H1 (cell line): Measurements from ENCODE around the gene ARMC6. TPM values are rescaled to one million over a fixed set of nuclear protein-coding genes. Genes with fewer than 3 reads are reported as not detected.

Experiments used
- BRCA1 ChIP-seq: IDR thresholded peaks from 2 replicates; pipeline ENCODE4 v1.6.1; 2012; ENCODE audit warnings: low read depth, low read length, improper control_type of control experiment
- GABPA ChIP-seq: IDR thresholded peaks from 2 replicates; pipeline ENCODE4 v1.6.1; 2011; ENCODE audit warnings: mild to moderate bottlenecking, low read length, moderate library complexity, borderline replicate concordance; ENCODE audit not compliant: insufficient read depth
- SRF ChIP-seq: IDR thresholded peaks from 2 replicates; pipeline ENCODE4 v1.6.1; 2011; ENCODE audit warnings: mild to moderate bottlenecking, low read depth, low read length, moderate library complexity
- TCF12 ChIP-seq: IDR thresholded peaks from 2 replicates; pipeline ENCODE4 v1.6.1; 2011; ENCODE audit warnings: low read depth, mild to moderate bottlenecking, low read length
- ZNF274 ChIP-seq: IDR thresholded peaks from 2 replicates; pipeline ENCODE4 v1.7.0; 2012; ENCODE audit warnings: low read length, borderline replicate concordance; ENCODE audit errors: extremely low read depth
- polyA plus RNA-seq, 7 experiments: library from polyadenylated mRNA; depleted of rRNA in 3 of 7; stranded (reverse) in 5 of 7; unstranded in 2 of 7; fragments of >200 nt in 5 of 7; fragments of 200-250 nt in 2 of 7; gene quantifications; 1 replicate in 5 of 7; 2 replicates in 1 of 7; 4 replicates in 1 of 7; pipeline versions ENCODE4 v1.2.1 to v1.2.3, GENCODE V29; 2011 to 2013; ENCODE audit warnings: missing spikeins in 2 of 7, mixed read lengths in 2 of 7
- total RNA-seq: library from RNA; stranded (reverse); fragmentation: NEBNext Ultra II Directional; extraction: Animal tissue kit (Norgen Biotek cat#: 25700); gene quantifications from 2 replicates; pipeline ENCODE4 v1.2.1, GENCODE V29; 2021
- TF ChIP-seq, protein P1 (sequence below): IDR thresholded peaks from 2 replicates; pipeline ENCODE4 v1.6.1; 2011; ENCODE audit warnings: low read depth, mild to moderate bottlenecking, low read length; ENCODE audit not compliant: insufficient read depth

The ARMC6 gene
- total and polyA plus RNA-seq, 2 of the 8 experiments (the other 6 are each of a cell fraction or from before 2014, with no cell fraction given): 67.1 to 68.3 TPM

DNA sequence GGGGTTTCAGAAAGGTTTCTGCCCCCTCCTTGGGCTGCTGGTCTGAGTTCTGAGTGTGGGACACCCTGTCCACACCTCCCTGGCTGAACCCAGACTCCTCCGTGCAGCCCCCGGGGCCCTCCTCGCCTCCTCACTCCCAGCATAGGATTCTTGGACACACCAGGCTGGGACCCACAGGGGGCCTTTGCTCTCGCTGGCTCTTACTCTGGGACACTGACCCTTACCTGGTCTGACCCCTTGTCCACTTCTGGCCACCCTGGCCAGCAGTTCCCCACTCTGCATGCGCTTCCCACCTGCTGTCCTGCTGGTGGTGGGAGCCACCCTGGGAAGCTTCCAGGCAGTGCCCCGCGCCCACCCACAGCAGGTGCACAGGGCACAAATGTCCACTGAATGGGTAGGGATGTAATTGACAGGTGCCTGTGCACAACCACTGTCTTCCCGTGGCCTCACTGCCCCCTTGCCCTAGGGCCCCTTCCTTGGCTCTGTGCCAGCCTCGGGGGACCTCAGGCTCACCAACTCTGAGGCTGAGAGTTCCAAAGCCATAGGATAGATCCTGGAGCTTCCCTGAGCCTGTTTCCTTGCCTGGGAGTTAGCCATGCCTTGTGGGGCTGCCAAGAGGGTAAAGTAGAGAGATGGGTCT lies 23.4 kb downstream of the ARMC6 start (continued):
- no peak for TF ChIP-seq ZNF274
- TF ChIP-seq GABPA: no peak
- TF ChIP-seq SRF: no peak
- no peak for TF ChIP-seq BRCA1
- no peak for TF ChIP-seq TCF12
- TF ChIP-seq, protein P1, sequence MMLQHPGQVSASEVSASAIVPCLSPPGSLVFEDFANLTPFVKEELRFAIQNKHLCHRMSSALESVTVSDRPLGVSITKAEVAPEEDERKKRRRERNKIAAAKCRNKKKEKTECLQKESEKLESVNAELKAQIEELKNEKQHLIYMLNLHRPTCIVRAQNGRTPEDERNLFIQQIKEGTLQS: no peak
